Measurements from ENCODE around the gene EMC8.

- TF ChIP-seq SIX5 (IDR thresholded peaks at IDR 0.05; ENCODE audit: low read depth, low read length) (no peak), E2F6 (IDR thresholded peaks at IDR 0.05) (no peak), CTCF (IDR thresholded peaks at IDR 0.05; ENCODE audit: control extremely low read depth in 1 of 3, insufficient read depth in 1 of 3, low read depth in 1 of 3, low read length in 3 of 3) (no peak)
Measured at GRCh38 chr16:85782451-85782850, 16.9 kb downstream of the EMC8 start.

Data from H1 (cell line).